ENCODE data around the gene UEVLD.

DNA sequence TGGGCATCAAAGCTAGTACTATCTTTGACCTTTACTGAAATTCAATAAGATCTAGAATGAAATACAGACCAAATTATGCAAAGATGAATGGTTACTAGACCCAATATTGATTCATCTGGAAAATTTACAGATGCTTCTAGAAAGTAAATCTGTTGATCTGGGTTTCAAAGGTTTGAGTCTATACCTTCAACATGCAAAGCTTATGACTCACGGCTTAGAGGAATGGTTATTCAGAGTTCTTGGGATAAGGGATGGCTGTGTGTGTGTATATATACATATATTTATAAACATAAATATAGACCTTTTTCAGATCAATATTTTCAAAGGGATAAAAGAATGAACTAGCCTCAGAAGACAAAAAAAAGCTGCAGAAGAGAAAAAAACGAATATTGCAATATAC lies 44.3 kb upstream of the UEVLD start:
- TF ChIP-seq, protein P1, sequence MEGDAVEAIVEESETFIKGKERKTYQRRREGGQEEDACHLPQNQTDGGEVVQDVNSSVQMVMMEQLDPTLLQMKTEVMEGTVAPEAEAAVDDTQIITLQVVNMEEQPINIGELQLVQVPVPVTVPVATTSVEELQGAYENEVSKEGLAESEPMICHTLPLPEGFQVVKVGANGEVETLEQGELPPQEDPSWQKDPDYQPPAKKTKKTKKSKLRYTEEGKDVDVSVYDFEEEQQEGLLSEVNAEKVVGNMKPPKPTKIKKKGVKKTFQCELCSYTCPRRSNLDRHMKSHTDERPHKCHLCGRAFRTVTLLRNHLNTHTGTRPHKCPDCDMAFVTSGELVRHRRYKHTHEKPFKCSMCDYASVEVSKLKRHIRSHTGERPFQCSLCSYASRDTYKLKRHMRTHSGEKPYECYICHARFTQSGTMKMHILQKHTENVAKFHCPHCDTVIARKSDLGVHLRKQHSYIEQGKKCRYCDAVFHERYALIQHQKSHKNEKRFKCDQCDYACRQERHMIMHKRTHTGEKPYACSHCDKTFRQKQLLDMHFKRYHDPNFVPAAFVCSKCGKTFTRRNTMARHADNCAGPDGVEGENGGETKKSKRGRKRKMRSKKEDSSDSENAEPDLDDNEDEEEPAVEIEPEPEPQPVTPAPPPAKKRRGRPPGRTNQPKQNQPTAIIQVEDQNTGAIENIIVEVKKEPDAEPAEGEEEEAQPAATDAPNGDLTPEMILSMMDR (IDR thresholded peaks at IDR 0.05): no peak
- no peak for TF ChIP-seq POLR2A (IDR thresholded peaks at IDR 0.05)

Measured in esophagus squamous epithelium (tissue), 4 donors.